Omental fat pad (tissue), 4 donors: ENCODE results near the gene DRD4. TPM values are rescaled to one million over a fixed set of nuclear protein-coding genes. Genes with fewer than 3 reads are reported as not detected.

Source experiments
- ATAC-seq: fragments of 150-250 bp; one replicate; pipeline ENCODE4 v1.9.1; 2016; ENCODE audit warnings: mild to moderate bottlenecking, moderate library complexity; ENCODE audit not compliant: low FRiP score
- DNase-seq: peaks from one replicate; pipeline ENCODE4 v3.0.0-alpha.2; 2019; ENCODE audit warnings: low spot score
- CTCF ChIP-seq, 3 donors: fragments of 450-650 bp; IDR thresholded peaks; one replicate each; pipeline ENCODE4 v1.5.1; 2016 to 2017; ENCODE audit warnings: antibody characterized with exemption in 3 of 3, mild to moderate bottlenecking in 3 of 3, moderate library complexity in 2 of 3
- total RNA-seq, 4 donors: library from RNA; depleted of rRNA; stranded (reverse); fragments of >200 nt; gene quantifications; one replicate each; pipeline ENCODE4 v1.1.0, GENCODE V29; 2016

Gene DRD4
- total RNA-seq, 4 donors from 2014 or later, result 0.50 TPM; not detected in 3

DNA sequence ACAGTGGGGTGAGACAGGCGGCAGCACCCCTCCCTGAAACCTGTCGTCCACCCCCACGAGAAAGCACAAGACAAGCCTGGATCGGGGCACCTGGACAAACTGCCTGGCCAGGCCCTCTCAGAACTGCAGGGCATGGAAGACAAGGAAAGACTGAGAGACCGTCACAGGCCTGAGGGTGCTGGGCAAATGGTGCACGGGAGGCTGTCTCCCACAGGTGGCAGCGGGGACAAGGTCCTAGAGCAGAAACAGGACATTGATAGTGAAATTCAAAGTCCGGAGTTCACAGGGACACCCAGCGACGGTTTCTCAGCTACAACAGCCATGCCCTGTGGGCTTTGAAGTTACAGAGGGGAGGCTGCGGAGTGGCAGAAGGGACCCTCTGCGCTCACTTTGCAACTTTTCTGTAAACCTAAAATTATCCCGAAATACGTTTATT, 20.6 kb downstream of the DRD4 start:
- TF ChIP-seq CTCF (IDR thresholded peaks at IDR 0.05), result no peak

GRCh38 chr11:659532-660085, 22.5 kb downstream of the DRD4 start:
- TF ChIP-seq CTCF (IDR thresholded peaks at IDR 0.05), result no peak
- DNase-seq (no peak), ATAC-seq (no peak)

More for the DNA sequence above, 20.6 kb downstream of the DRD4 start:
- no peak for DNase-seq
- ATAC-seq, result no peak

DNA sequence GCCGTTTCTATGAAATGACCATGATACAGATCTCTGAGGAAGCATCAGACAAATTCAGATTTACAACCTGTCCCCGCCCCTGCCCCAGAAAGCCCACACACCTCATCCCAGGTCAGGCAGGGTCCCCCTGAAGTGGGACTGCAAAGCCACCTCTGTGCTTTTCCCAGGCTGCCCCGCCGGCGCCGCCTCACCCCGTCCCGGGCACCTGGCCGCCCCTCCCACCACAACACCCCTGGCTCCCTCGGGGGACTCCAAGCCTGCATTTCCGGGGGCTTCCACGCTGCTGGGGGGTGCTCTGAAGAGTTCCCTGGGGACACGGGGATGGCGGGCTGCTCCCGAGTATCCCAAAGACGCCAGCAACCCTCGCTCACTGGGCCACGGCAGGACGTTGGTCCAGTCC, 23.2 kb downstream of the DRD4 start:
- no peak for ATAC-seq
- no peak for DNase-seq
- TF ChIP-seq CTCF (IDR thresholded peaks at IDR 0.05), result no peak

DNA sequence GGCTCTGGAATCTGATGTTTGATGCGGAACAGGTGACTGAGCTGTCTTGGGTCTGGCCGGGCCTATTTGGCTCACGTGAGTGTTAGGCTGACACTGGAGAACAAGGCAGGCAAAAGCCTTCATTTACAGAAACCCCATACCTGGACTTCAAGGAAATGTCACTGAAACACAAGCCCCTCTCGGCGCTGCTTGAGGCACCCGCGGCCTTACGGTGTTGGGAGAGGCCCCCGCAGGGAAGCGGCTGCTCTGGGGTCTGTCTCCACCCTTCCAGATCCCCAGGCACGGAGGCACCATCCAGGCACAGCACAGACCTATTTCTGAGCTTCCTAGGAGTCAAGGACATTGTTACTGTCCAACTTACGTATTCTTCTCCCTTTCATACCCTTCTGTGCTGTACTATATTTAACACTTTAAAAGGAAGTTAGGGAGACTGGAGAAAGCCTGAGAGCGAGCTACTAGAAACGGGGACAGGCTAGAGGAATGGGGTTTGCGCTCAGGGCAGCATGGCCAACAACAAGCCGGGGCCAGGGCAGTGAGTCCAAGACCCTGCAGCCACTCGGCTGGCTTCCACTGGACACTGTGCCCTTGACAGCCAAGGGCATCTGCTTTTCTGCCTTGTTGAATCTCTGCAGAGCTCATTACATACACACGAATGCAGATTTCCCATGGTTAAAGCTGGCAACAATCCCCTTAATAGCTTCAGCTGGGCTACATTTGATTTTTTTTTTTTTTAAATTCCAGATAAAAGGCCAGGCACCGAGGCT, 23.8 kb downstream of the DRD4 start:
- no peak for TF ChIP-seq CTCF (IDR thresholded peaks at IDR 0.05)
- DNase-seq (no peak), ATAC-seq (no peak)

DNA sequence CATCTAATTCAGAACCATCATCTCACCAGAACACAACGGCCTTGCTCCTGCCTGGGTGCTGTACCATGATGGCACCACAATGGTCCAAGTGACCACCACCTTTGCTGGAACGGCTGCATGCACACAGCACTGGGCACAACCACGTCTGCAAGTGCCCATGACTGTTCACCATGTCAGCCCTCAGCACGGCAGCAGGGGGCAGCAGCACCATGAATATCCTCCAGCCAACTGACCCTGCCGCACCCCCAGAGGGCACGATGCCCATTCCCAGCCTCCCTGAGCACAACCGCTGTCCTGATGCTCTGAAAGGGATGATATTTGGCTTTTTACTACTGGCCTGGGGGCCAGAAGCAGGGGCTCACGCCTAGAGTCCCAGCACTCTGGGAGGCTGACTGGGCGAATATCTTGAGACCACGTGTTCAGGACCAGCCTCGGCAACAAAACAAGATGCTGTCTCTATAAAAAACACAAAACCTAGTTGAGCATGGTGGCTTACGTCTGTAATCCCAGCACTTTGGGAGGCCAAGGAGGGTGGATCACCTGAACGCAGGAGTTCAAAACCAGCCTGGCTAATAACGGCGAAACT, 25.7 kb downstream of the DRD4 start:
- peak; percentile 60 for DNase-seq
- ATAC-seq, result peak; percentile 31
- TF ChIP-seq CTCF (IDR thresholded peaks at IDR 0.05), result peak in 1 of 3 donors; percentile 27

DNA sequence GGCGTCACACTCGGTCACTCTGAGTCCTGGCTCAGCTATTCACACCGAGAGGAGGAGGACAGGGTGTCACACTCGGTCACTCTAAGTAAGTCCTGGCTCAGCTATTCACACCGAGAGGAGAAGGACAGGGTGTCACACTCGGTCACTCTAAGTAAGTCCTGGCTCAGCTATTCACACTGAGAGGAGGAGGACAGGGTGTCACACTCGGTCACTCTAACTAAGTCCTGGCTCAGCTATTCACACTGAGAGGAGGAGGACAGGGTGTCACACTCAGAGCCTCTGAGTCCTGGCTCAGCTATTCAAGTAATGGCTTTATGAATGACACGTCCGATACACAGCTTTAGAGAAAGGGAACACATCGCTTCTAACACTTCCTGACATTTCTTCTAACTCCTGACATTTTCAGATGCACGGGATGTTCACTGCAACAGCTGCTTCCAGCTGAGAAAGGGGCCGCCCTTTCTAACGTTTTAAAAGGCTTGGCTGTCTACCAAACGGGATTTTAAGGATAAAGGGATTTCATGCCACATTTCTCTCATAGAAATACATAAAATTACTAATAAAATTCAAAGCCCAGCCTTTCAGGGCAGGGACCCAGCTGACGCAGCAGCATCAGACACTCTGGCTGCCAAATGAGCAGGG, 28.1 kb downstream of the DRD4 start:
- no peak for TF ChIP-seq CTCF (IDR thresholded peaks at IDR 0.05)
- no peak for ATAC-seq
- DNase-seq, result no peak
